ENCODE data around the gene RTN4R. TPM values are rescaled to one million over a fixed set of nuclear protein-coding genes. Genes with fewer than 3 reads are reported as not detected.

Gene RTN4R
- total RNA-seq, 2 donors from 2014 or later: 12.8 to 17.7 TPM

DNA sequence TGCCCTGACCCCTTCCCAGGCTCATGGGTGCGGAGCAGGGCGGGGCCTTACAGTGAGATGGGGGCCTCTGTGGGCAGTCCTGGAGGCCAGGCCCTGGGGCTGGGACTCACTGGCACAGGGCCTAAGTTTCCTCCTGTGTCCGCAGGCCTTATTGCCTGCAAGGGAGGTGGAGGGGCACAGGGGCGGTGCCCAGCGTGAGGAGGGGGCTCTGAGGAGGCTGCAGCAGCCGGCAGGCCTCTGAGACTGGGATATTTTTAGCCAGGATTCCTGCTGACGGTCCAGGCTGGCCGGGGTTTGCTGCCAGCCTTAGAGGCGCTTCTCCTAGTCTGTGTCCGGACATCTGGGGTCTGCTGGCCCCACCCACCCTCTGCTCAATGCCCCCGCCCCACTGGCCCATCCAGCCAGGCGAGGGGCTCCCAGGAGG, 5.7 kb upstream of the RTN4R start:
- no peaks in the 10 kb centered on the region for H3K36me3 ChIP-seq (ENCODE audit: control insufficient read depth, insufficient read depth, low read length)
- TF ChIP-seq, protein P1, sequence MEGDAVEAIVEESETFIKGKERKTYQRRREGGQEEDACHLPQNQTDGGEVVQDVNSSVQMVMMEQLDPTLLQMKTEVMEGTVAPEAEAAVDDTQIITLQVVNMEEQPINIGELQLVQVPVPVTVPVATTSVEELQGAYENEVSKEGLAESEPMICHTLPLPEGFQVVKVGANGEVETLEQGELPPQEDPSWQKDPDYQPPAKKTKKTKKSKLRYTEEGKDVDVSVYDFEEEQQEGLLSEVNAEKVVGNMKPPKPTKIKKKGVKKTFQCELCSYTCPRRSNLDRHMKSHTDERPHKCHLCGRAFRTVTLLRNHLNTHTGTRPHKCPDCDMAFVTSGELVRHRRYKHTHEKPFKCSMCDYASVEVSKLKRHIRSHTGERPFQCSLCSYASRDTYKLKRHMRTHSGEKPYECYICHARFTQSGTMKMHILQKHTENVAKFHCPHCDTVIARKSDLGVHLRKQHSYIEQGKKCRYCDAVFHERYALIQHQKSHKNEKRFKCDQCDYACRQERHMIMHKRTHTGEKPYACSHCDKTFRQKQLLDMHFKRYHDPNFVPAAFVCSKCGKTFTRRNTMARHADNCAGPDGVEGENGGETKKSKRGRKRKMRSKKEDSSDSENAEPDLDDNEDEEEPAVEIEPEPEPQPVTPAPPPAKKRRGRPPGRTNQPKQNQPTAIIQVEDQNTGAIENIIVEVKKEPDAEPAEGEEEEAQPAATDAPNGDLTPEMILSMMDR (conservative IDR thresholded peaks at IDR 0.05): no peak
- H3K9me3 Mint-ChIP-seq: no peaks in the 10 kb centered on the region
- H3K27me3 Mint-ChIP-seq (ENCODE audit: insufficient read depth): no peaks in the 10 kb centered on the region
- no peak overlapping the region for H3K27ac Mint-ChIP-seq
- WGBS, 2 experiments (ENCODE audit: insufficient coverage in 1 of 2, insufficient read length in 1 of 2): 92 to 93% methylated on average over 7 to 12 of the region's 12 CpGs
- no peak overlapping the region for H3K4me3 Mint-ChIP-seq
- no peak overlapping the region for H3K27ac ChIP-seq (ENCODE audit: low read depth, low read length)
- H3K4me3 ChIP-seq (ENCODE audit: low read length): no peak overlapping the region
- H3K27me3 ChIP-seq (ENCODE audit: control insufficient read depth, insufficient read depth, low read length, poor library complexity, severe bottlenecking): no peaks in the 10 kb centered on the region
- H3K36me3 Mint-ChIP-seq (ENCODE audit: low read depth): no peaks in the 10 kb centered on the region
- no peak for DNase-seq
- no peaks in the 10 kb centered on the region for H3K4me1 ChIP-seq (ENCODE audit: control insufficient read depth, insufficient read depth, low read length)
- H3K9me3 ChIP-seq (ENCODE audit: control insufficient read depth, low read length): no peaks in the 10 kb centered on the region
- H3K9ac ChIP-seq (ENCODE audit: extremely low read depth, low read length, poor library complexity, severe bottlenecking): no peak overlapping the region
- H3K4me1 Mint-ChIP-seq: peaks cover 4% of the 10 kb centered on the region

DNA sequence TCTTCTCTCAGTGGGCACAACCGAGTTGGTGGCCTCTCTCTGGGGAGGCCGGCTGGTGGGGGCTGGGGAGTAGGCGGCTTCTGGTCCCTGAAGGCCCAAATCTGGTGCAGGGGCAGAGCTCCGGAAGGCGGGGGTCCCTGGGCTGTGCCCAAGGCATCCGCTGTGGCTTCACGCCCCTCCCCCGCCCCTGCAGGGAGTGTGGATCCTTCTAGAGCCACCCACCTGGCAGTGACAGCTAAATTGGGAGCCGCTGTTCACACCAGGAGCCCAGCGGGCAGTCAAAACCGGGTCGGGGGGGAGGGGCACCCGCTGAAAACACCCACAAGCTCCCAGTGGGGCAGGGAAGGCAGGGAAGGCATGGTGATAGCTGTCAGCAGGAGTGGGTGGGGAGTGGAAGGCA, 4.6 kb upstream of the RTN4R start:
- DNase-seq: no peak
- WGBS, 2 experiments (ENCODE audit: insufficient coverage in 1 of 2, insufficient read length in 1 of 2): 90 to 91% methylated on average over 2 to 13 of the region's 13 CpGs

DNA sequence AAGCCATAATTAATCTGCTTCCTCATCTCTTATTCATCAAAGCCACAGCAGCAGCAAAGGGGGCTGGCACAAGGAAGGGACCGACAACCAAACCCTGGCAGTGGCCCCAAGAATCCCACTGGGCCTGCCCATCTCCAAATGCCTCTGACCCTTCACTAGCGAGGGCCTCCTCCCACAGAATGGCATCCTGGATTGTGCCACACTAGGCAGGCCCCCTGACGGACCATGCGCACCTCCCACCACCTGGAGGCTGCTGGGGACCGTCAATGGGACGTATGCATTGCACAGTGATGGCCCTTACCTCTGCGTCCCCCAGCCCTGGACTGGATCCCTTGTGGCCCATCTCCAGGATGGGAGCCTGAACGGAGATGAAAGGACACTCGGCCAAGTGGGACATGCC, 4.1 kb upstream of the RTN4R start:
- H3K9ac ChIP-seq (ENCODE audit: extremely low read depth, low read length, poor library complexity, severe bottlenecking): no peak overlapping the region
- H3K27me3 Mint-ChIP-seq (ENCODE audit: insufficient read depth): no peaks in the 10 kb centered on the region
- DNase-seq: no peak
- no peaks in the 10 kb centered on the region for H3K4me1 ChIP-seq (ENCODE audit: control insufficient read depth, insufficient read depth, low read length)
- H3K9me3 ChIP-seq (ENCODE audit: control insufficient read depth, low read length): no peaks in the 10 kb centered on the region
- TF ChIP-seq, protein P1 (conservative IDR thresholded peaks at IDR 0.05): no peak
- no peak overlapping the region for H3K4me3 ChIP-seq (ENCODE audit: low read length)
- H3K27ac Mint-ChIP-seq: no peak overlapping the region
- H3K27me3 ChIP-seq (ENCODE audit: control insufficient read depth, insufficient read depth, low read length, poor library complexity, severe bottlenecking): no peaks in the 10 kb centered on the region
- 94 to 96% methylated on average over 7 to 9 of the region's 9 CpGs for WGBS, 2 experiments (ENCODE audit: insufficient coverage in 1 of 2, insufficient read length in 1 of 2)
- peaks cover 4% of the 10 kb centered on the region for H3K4me1 Mint-ChIP-seq
- no peak overlapping the region for H3K27ac ChIP-seq (ENCODE audit: low read depth, low read length)
- no peaks in the 10 kb centered on the region for H3K9me3 Mint-ChIP-seq
- H3K4me3 Mint-ChIP-seq: no peak overlapping the region
- no peaks in the 10 kb centered on the region for H3K36me3 ChIP-seq (ENCODE audit: control insufficient read depth, insufficient read depth, low read length)
- no peaks in the 10 kb centered on the region for H3K36me3 Mint-ChIP-seq (ENCODE audit: low read depth)

More for the DNA sequence above, 4.6 kb upstream of the RTN4R start:
- Mint-ChIP-seq H3K36me3 (ENCODE audit: low read depth) (no peaks in the 10 kb centered on the region), H3K27ac (no peak overlapping the region), H3K4me1 (peaks cover 4% of the 10 kb centered on the region), H3K9me3 (no peaks in the 10 kb centered on the region), H3K27me3 (ENCODE audit: insufficient read depth) (no peaks in the 10 kb centered on the region), H3K4me3 (no peak overlapping the region)
- H3K9me3 ChIP-seq (ENCODE audit: control insufficient read depth, low read length): no peaks in the 10 kb centered on the region
- no peaks in the 10 kb centered on the region for H3K36me3 ChIP-seq (ENCODE audit: control insufficient read depth, insufficient read depth, low read length)
- no peaks in the 10 kb centered on the region for H3K27me3 ChIP-seq (ENCODE audit: control insufficient read depth, insufficient read depth, low read length, poor library complexity, severe bottlenecking)
- no peak overlapping the region for H3K4me3 ChIP-seq (ENCODE audit: low read length)
- H3K9ac ChIP-seq (ENCODE audit: extremely low read depth, low read length, poor library complexity, severe bottlenecking): no peak overlapping the region
- no peak overlapping the region for H3K27ac ChIP-seq (ENCODE audit: low read depth, low read length)
- no peaks in the 10 kb centered on the region for H3K4me1 ChIP-seq (ENCODE audit: control insufficient read depth, insufficient read depth, low read length)
- TF ChIP-seq, protein P1 (conservative IDR thresholded peaks at IDR 0.05): no peak
